Fibroblast of mammary gland (primary cell): ENCODE results near the gene PARP16.

Experiments
- DNase-seq: peaks from one replicate; pipeline ENCODE4 v3.0.0-alpha.2; 2010; ENCODE audit warnings: low read depth
- H3K4me3 ChIP-seq: 2 replicates; pipeline ENCODE4 v1.5.1; 2011; ENCODE audit warnings: low read depth, mild to moderate bottlenecking, low read length, moderate library complexity; ENCODE audit not compliant: control insufficient read depth
- CTCF ChIP-seq: conservative IDR thresholded peaks from 2 replicates; pipeline ENCODE4 v1.5.1; 2011; ENCODE audit warnings: low read depth, low read length, inconsistent platforms; ENCODE audit not compliant: control insufficient read depth, insufficient read depth

Gene PARP16

DNA sequence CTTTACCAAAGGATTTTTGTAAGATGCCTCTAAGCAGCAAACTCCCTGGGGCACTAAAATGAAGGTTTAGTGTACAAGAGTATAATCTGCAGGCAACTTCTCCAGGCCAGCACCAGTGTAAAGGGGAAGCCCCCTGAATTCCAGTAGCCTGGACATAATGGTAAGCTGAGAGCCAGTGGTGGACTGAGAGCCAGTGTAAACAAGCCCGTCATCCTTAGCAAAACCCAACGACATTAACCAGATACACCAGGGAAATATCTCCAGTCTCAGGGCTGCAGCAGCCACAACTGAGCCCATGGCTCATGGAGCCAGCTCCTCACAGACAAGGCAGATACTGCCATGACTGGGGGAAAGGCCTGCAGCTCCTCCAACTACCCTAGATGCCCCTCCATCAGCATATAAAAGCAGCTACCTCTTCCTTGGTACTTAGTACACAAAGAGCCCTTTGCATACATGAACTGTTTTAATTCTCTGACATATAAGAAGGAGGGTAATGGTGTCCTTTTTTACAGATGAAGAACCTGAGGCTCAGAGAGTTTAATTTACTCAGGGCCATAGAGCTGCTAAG lies 21.7 kb downstream of the PARP16 start:
- TF ChIP-seq CTCF, result no peak
- no peak for DNase-seq
- H3K4me3 ChIP-seq, result no peak overlapping the region

- DNase-seq, result no peak
- no peak overlapping the region for H3K4me3 ChIP-seq
- TF ChIP-seq CTCF, result no peak
Measured at GRCh38 chr15:65263313-65263712, 23.4 kb downstream of the PARP16 start.

GRCh38 chr15:65260968-65261367 lies 25.7 kb downstream of the PARP16 start:
- no peak overlapping the region for H3K4me3 ChIP-seq
- DNase-seq, result no peak
- TF ChIP-seq CTCF, result no peak

GRCh38 chr15:65259367-65259797 lies 27.3 kb downstream of the PARP16 start:
- no peak overlapping the region for H3K4me3 ChIP-seq

GRCh38 chr15:65258375-65259262 lies 28.1 kb downstream of the PARP16 start:
- TF ChIP-seq CTCF, result no peak
- no peak overlapping the region for H3K4me3 ChIP-seq

More at GRCh38 chr15:65259367-65259797, 27.3 kb downstream of the PARP16 start:
- TF ChIP-seq CTCF, result no peak
- DNase-seq, result peak; percentile 37

DNA sequence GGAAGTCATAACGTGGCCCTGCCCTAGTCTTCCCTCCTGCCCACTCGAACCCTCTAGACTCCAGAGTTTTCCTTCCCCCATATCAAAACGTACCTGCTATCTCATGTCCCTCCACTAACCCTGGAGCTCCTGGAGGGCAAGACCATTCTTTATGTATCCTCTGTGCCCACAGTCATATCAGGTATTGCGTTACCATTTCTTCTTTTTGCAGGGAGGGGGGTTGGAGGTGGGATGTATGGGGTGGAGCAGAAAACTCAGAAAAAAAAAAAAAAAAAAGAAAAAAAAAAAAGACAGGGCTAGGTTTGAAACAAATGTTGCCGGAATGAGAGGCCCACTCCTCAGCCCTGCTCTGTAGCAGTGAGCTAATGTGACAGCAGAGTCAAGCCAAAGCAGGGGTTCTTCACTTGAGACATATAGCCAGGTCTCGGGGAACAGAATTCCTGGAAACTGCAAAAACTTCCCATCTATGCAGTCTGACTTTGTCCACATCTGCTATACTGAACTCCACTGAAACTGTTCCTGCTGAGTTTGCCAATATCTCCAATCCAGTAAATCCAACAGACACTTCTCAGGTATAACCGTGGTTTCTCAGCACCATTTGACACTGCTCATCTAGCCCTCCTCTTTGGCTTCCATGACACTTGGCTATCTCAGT lies 31.1 kb downstream of the PARP16 start:
- TF ChIP-seq CTCF, result no peak
- no peak for DNase-seq
- no peak overlapping the region for H3K4me3 ChIP-seq

More at GRCh38 chr15:65258375-65259262, 28.1 kb downstream of the PARP16 start:
- peak; percentile 58 for DNase-seq
